ENCODE results near the gene PAM16.

PAM16 gene

GRCh38 chr16:4370570-4371356 lies 19.6 kb upstream of the PAM16 start:
- no peak for FAIRE-seq

GRCh38 chr16:4370151-4370550 lies 19.0 kb upstream of the PAM16 start:
- FAIRE-seq, result no peak

- no peak for FAIRE-seq
These were observed 18.0 kb upstream of the PAM16 start for GRCh38 chr16:4369007-4369733.

GRCh38 chr16:4367393-4367856 lies 16.3 kb upstream of the PAM16 start:
- FAIRE-seq, result no peak

GRCh38 chr16:4366016-4366415 lies 14.9 kb upstream of the PAM16 start:
- FAIRE-seq, result no peak

GRCh38 chr16:4365615-4366014 lies 14.5 kb upstream of the PAM16 start:
- no peak for FAIRE-seq

- no peak for FAIRE-seq
These were observed 13.9 kb upstream of the PAM16 start for GRCh38 chr16:4365014-4365406.

- FAIRE-seq, result no peak
These were observed 13.3 kb upstream of the PAM16 start for GRCh38 chr16:4364196-4365013.

GRCh38 chr16:4362476-4363135 lies 11.5 kb upstream of the PAM16 start:
- FAIRE-seq, result no peak

GRCh38 chr16:4361944-4362311 lies 10.8 kb upstream of the PAM16 start:
- no peak for FAIRE-seq

GRCh38 chr16:4361033-4361943 lies 10.2 kb upstream of the PAM16 start:
- FAIRE-seq, result no peak

GRCh38 chr16:4360538-4361021 lies 9.5 kb upstream of the PAM16 start:
- no peak for FAIRE-seq

GRCh38 chr16:4359914-4360313 lies 8.8 kb upstream of the PAM16 start:
- no peak for FAIRE-seq

- no peak for FAIRE-seq
These were observed 7.9 kb upstream of the PAM16 start for GRCh38 chr16:4358831-4359561.

GRCh38 chr16:4358236-4358635 lies 7.1 kb upstream of the PAM16 start:
- no peak for FAIRE-seq

GRCh38 chr16:4356820-4357219 lies 5.7 kb upstream of the PAM16 start:
- no peak for FAIRE-seq

- FAIRE-seq, result no peak
These were observed 3.6 kb upstream of the PAM16 start for GRCh38 chr16:4354512-4355409.

- FAIRE-seq, result no peak
These were observed 2.6 kb upstream of the PAM16 start for GRCh38 chr16:4353675-4354074.

- FAIRE-seq, result no peak
These were observed 1.7 kb upstream of the PAM16 start for GRCh38 chr16:4352843-4353242.

GRCh38 chr16:4351880-4352279 lies 759 bp upstream of the PAM16 start:
- no peak for FAIRE-seq
